ENCODE data around the gene ANK2.
A peak's percentile ranks its signal among the peaks of the same experiment; 100 is the strongest.

The ANK2 gene

GRCh38 chr4:113347245-113347644 is 297.8 kb downstream of the ANK2 start:
- no peak overlapping the region for H3K27ac ChIP-seq
- no peak for TF ChIP-seq CTCF (IDR thresholded peaks at IDR 0.05)
- H3K4me3 ChIP-seq = no peak overlapping the region
- DNase-seq (ENCODE audit: low spot score) = no peak

- H3K27ac ChIP-seq = no peak overlapping the region
- no peak for TF ChIP-seq CTCF (IDR thresholded peaks at IDR 0.05)
- H3K4me3 ChIP-seq = no peak overlapping the region
- no peak for DNase-seq (ENCODE audit: low spot score)
Measured at GRCh38 chr4:113349430-113349829, 300.0 kb downstream of the ANK2 start.

- Histone ChIP-seq H3K4me3 (no peak overlapping the region), H3K27ac (no peak overlapping the region)
- no peak for DNase-seq (ENCODE audit: low spot score)
- no peak for TF ChIP-seq CTCF (IDR thresholded peaks at IDR 0.05)
Measured at GRCh38 chr4:113350576-113350975, 301.1 kb downstream of the ANK2 start.

GRCh38 chr4:113355550-113356371 is 306.3 kb downstream of the ANK2 start:
- peak overlapping the region in 1 of 2 donors; percentile 23 for H3K27ac ChIP-seq
- DNase-seq (ENCODE audit: low spot score) = no peak
- H3K4me3 ChIP-seq = peak overlapping the region; percentile 3
- no peak for TF ChIP-seq CTCF (IDR thresholded peaks at IDR 0.05)

- no peak for TF ChIP-seq CTCF (IDR thresholded peaks at IDR 0.05)
- Histone ChIP-seq H3K4me3 (no peak overlapping the region), H3K27ac (no peak overlapping the region)
- no peak for DNase-seq (ENCODE audit: low spot score)
Measured at GRCh38 chr4:113356453-113356852, 307.0 kb downstream of the ANK2 start.

- TF ChIP-seq CTCF (IDR thresholded peaks at IDR 0.05) = no peak
- Histone ChIP-seq H3K4me3 (no peak overlapping the region), H3K27ac (no peak overlapping the region)
- DNase-seq (ENCODE audit: low spot score) = no peak
Measured at GRCh38 chr4:113358784-113359183, 309.3 kb downstream of the ANK2 start.

GRCh38 chr4:113365377-113365776 is 315.9 kb downstream of the ANK2 start:
- TF ChIP-seq CTCF (IDR thresholded peaks at IDR 0.05) = no peak
- Histone ChIP-seq H3K4me3 (no peak overlapping the region), H3K27ac (no peak overlapping the region)
- no peak for DNase-seq (ENCODE audit: low spot score)

Data from coronary artery (tissue), 2 donors.